Tibial artery (tissue), 4 donors: Measurements from ENCODE around the gene GPR137B.
"Not testable (repeated sequence)": the region's sequence is repeated elsewhere in the genome, so short reads cannot be mapped to it uniquely, and the experiment has no call there.

ENCODE experiments used
- DNase-seq, 2 donors: peaks; one replicate each; pipeline ENCODE4 v3.0.0-alpha.2; 2019
- H3K27ac ChIP-seq, 2 donors: fragments of 200-600 bp; sonication (generic) in 1 of 2; 1 replicate in 1 of 2; 2 replicates in 1 of 2; pipeline ENCODE4 v1.5.1; 2018 to 2019; ENCODE audit warnings: mild to moderate bottlenecking in 1 of 2
- H3K27me3 ChIP-seq, 2 donors: fragments of 200-600 bp; sonication (generic) in 1 of 2; one replicate each; pipeline versions ENCODE4 v1.5.1 to v1.6.0; 2016 to 2019
- H3K36me3 ChIP-seq, 3 donors: fragments of 200-600 bp; sonication (generic) in 2 of 3; one replicate each; pipeline ENCODE4 v1.5.1; 2016 to 2019; ENCODE audit warnings: mild to moderate bottlenecking in 2 of 3
- H3K4me1 ChIP-seq, 4 donors: fragments of 200-600 bp; sonication (generic) in 2 of 4; 1 replicate in 3 of 4; 2 replicates in 1 of 4; pipeline ENCODE4 v1.5.1; 2016 to 2019
- H3K4me3 ChIP-seq, 2 donors: fragments of 200-600 bp; sonication (generic) in 1 of 2; 1 replicate in 1 of 2; 2 replicates in 1 of 2; pipeline ENCODE4 v1.5.1; 2018 to 2019; ENCODE audit warnings: mild to moderate bottlenecking in 2 of 2
- H3K9me3 ChIP-seq, 3 donors: fragments of 200-600 bp; sonication (generic) in 1 of 3; one replicate each; pipeline ENCODE4 v1.5.1; 2016 to 2019
- intact Hi-C: fragments of 100-400 bp; cut with DNase I; formaldehyde crosslinking; loops from one replicate; pipeline ENCODE4 v1.15.0; 2023; ENCODE audit warnings: low total_unique reads
- TF ChIP-seq, protein P1 (sequence below), 2 experiments: fragments of 200-600 bp in 1 of 2; fragments of 450-650 bp in 1 of 2; IDR thresholded peaks; one replicate each; pipeline ENCODE4 v1.5.1; 2017 to 2019; ENCODE audit warnings: antibody characterized with exemption in 2 of 2, mild to moderate bottlenecking in 1 of 2, moderate library complexity in 1 of 2

GPR137B gene

DNA sequence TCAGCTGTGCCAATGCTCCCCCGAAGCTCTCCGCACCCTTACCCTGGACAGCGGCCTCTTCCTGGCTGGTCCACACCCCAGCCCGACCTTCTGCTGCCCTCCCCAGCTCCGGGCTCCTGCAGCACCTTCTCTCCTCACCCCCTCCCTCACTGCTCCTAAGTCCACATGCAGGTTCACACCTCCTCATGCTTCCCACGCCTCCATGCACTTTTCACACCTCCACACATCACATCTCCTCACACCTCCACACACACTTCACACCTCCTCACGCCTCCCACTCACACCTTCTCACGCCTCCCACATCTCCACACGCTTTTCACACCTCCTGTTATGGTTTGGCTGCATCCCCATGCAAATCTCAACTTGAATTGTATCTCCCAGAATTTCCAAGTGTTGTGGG lies 18.9 kb downstream of the GPR137B start:
- Histone ChIP-seq H3K4me1 (no peaks in the 10 kb centered on the region), H3K36me3 (peaks cover 6 to 7% (median 7%) of the 10 kb centered on the region in 3 donors), H3K9me3 (peaks cover 0 to 19% (median 11%) of the 10 kb centered on the region in 3 donors), H3K27ac (no peak overlapping the region), H3K4me3 (no peak overlapping the region), H3K27me3 (no peaks in the 10 kb centered on the region)
- intact Hi-C loops: no loop called here
- DNase-seq: no peak
- TF ChIP-seq, protein P1, sequence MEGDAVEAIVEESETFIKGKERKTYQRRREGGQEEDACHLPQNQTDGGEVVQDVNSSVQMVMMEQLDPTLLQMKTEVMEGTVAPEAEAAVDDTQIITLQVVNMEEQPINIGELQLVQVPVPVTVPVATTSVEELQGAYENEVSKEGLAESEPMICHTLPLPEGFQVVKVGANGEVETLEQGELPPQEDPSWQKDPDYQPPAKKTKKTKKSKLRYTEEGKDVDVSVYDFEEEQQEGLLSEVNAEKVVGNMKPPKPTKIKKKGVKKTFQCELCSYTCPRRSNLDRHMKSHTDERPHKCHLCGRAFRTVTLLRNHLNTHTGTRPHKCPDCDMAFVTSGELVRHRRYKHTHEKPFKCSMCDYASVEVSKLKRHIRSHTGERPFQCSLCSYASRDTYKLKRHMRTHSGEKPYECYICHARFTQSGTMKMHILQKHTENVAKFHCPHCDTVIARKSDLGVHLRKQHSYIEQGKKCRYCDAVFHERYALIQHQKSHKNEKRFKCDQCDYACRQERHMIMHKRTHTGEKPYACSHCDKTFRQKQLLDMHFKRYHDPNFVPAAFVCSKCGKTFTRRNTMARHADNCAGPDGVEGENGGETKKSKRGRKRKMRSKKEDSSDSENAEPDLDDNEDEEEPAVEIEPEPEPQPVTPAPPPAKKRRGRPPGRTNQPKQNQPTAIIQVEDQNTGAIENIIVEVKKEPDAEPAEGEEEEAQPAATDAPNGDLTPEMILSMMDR (IDR thresholded peaks at IDR 0.05): no peak

DNA sequence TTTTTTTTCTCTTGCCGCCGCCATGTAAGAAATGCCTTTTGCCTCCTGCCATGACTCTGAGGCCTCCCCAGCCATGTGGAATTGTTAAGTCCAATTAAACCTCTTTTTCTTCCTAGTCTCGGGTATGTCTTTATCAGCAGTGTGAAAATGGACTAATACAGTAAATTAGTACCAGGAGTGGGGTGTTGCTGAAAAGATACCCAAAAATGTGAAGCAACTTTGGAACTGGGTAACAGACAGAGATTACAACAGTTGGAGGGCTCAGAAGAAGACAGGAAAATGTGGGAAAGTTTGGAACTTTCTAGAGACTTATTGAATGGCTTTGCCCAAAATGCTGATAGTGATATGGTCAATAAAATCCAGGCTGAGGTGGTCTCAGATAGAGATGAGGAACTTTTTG lies 19.4 kb downstream of the GPR137B start:
- DNase-seq, H3K27me3 ChIP-seq, intact Hi-C loops, H3K36me3 ChIP-seq, H3K27ac ChIP-seq, H3K4me1 ChIP-seq, H3K4me3 ChIP-seq: not testable (repeated sequence)
- H3K9me3 ChIP-seq: peaks cover 0 to 19% (median 11%) of the 10 kb centered on the region in 3 donors

DNA sequence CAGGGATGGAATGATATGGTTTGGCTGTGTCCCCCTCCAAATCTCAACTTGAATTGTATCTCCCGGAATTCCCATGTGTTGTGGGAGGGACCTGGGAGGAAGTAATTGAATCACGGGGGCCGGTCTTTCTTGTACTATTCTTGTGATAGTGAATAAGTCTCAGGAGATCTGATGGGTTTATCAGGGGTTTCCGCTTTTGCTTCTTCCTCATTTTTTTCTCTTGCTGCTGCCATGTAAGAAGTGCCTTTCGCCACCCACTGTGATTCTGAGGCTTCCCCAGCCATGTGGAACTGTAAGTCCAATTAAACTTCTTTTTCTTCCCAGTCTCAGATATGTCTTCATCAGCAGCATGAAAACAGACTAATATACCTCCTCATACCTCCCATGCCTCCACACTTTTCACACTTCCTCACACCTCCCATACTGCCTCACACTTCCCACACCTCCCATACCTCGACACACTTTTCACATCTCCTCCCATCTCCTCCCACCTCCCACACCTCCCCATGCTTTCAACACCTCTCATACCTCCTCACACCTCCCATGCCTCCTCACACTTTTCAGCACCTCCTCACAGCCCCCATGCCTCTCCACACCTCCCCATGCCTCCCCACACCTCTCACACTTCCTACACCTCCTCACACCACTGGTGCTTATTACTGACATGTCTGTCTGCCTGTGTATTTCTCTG lies 21.3 kb downstream of the GPR137B start:
- DNase-seq: no peak
- TF ChIP-seq, protein P1 (IDR thresholded peaks at IDR 0.05): no peak
- intact Hi-C loops: no loop called here
- Histone ChIP-seq H3K4me1 (no peaks in the 10 kb centered on the region), H3K27me3 (no peaks in the 10 kb centered on the region), H3K9me3 (peaks cover 0 to 19% (median 11%) of the 10 kb centered on the region in 3 donors), H3K27ac (no peak overlapping the region), H3K4me3 (no peak overlapping the region), H3K36me3 (peaks cover 6 to 7% (median 7%) of the 10 kb centered on the region in 3 donors)

DNA sequence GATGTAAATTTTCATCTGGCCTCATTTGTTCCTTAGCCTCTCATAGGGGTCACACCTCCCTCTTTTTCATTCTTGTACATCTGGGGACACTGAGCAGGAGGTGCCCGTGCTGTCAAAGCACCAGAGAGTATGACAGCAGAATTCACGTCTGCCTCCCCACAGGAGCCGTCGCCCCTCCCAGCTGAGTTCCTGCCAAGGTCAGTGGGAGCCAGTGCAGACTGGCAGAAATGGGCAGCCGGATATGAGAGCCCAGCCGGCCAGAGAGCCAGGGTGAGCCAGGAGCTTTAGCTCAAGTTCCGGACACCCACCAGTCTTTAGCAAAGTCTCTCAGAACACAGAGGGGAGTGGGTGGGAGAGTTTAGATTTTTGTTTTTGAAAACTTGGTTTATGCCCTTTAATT lies 21.9 kb downstream of the GPR137B start:
- no peaks in the 10 kb centered on the region for H3K4me1 ChIP-seq
- no peak overlapping the region for H3K4me3 ChIP-seq
- H3K36me3 ChIP-seq: peaks cover 6 to 7% (median 7%) of the 10 kb centered on the region in 3 donors
- DNase-seq: no peak
- TF ChIP-seq, protein P1 (IDR thresholded peaks at IDR 0.05): no peak
- peaks cover 0 to 19% (median 11%) of the 10 kb centered on the region in 3 donors for H3K9me3 ChIP-seq
- intact Hi-C loops: no loop called here
- no peak overlapping the region for H3K27ac ChIP-seq
- no peaks in the 10 kb centered on the region for H3K27me3 ChIP-seq

DNA sequence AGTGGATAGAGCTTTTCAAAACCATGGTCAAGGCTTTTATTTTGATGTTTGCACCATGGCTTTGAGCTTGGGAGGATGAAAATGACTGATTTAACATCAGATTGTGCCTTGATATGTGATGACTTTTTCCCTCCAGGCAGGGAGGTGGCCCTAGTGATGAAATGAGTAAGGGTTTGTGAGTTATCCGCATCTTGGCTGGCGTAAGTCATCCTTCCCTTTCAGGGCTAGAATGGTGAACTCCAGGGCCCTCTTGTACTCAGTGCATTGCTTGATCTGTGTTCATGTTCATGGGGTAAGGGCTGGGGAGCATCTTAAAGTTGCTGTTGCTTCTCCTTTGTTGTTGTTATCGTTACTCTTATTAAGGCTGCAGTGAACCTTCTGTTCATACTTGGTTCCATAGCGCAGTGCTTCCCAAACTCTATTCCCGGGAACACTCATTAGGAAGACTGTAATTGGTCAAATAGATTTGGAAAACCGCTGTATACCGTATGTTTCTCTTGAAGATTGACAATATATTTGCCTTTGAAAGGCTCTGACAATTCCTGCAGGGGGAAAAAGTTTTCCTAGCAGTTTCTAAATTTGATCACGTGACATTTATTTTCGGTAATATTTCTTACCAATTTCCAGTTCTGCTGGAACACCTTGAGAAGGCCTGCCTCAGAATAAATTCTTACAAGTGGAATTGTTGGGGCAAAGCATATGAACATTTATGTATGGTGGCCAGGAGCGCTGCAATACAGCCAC lies 23.1 kb downstream of the GPR137B start:
- DNase-seq: no peak
- intact Hi-C loops: no loop called here
- no peak overlapping the region for H3K4me3 ChIP-seq
- H3K36me3 ChIP-seq: peaks cover 6 to 7% (median 7%) of the 10 kb centered on the region in 3 donors
- no peaks in the 10 kb centered on the region for H3K27me3 ChIP-seq
- TF ChIP-seq, protein P1 (IDR thresholded peaks at IDR 0.05): no peak
- no peak overlapping the region for H3K27ac ChIP-seq
- peaks cover 0 to 19% (median 11%) of the 10 kb centered on the region in 3 donors for H3K9me3 ChIP-seq
- no peaks in the 10 kb centered on the region for H3K4me1 ChIP-seq

DNA sequence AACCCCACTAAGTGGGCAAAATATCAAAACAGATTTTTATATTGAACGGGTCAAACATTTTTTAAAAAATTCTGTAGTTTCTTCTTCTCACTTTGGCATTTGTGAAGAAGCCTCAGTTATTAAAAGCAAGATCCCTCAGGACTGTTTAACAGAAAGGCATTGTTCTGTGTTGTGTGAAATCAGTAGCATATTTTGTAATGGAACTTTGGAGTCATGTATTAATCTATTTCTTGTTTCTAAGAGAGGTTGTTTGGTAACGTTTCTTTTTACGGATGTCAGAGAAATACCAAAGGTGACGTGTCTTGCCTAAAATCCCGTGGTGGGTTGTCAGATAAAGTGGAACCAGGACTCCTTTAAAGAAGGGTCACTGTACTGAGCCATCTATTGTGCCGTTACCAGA lies 23.7 kb downstream of the GPR137B start:
- DNase-seq: no peak
- H3K4me1 ChIP-seq: no peaks in the 10 kb centered on the region
- H3K9me3 ChIP-seq: peaks cover 0 to 17% (median 9%) of the 10 kb centered on the region in 3 donors
- H3K36me3 ChIP-seq: peaks cover 6 to 7% (median 6%) of the 10 kb centered on the region in 3 donors
- H3K27ac ChIP-seq: no peak overlapping the region
- no peak overlapping the region for H3K4me3 ChIP-seq
- TF ChIP-seq, protein P1 (IDR thresholded peaks at IDR 0.05): no peak
- intact Hi-C loops: no loop called here
- no peaks in the 10 kb centered on the region for H3K27me3 ChIP-seq
